AG09319 (cell line): Measurements from ENCODE around the gene KIRREL2.

Experiments used
- DNase-seq: peaks from one replicate; pipeline ENCODE4 v3.0.0-alpha.2; 2010; ENCODE audit warnings: low read depth; ENCODE audit errors: extremely low read depth
- TF ChIP-seq, protein P1 (sequence below): IDR thresholded peaks from 2 replicates; pipeline ENCODE4 v1.5.1; 2011; ENCODE audit warnings: low read depth, mild to moderate bottlenecking, inconsistent platforms, low read length, moderate library complexity

Gene KIRREL2

GRCh38 chr19:35816846-35817245 lies 39.9 kb upstream of the KIRREL2 start:
- TF ChIP-seq, protein P1, sequence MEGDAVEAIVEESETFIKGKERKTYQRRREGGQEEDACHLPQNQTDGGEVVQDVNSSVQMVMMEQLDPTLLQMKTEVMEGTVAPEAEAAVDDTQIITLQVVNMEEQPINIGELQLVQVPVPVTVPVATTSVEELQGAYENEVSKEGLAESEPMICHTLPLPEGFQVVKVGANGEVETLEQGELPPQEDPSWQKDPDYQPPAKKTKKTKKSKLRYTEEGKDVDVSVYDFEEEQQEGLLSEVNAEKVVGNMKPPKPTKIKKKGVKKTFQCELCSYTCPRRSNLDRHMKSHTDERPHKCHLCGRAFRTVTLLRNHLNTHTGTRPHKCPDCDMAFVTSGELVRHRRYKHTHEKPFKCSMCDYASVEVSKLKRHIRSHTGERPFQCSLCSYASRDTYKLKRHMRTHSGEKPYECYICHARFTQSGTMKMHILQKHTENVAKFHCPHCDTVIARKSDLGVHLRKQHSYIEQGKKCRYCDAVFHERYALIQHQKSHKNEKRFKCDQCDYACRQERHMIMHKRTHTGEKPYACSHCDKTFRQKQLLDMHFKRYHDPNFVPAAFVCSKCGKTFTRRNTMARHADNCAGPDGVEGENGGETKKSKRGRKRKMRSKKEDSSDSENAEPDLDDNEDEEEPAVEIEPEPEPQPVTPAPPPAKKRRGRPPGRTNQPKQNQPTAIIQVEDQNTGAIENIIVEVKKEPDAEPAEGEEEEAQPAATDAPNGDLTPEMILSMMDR: no peak
- DNase-seq: no peak

DNA sequence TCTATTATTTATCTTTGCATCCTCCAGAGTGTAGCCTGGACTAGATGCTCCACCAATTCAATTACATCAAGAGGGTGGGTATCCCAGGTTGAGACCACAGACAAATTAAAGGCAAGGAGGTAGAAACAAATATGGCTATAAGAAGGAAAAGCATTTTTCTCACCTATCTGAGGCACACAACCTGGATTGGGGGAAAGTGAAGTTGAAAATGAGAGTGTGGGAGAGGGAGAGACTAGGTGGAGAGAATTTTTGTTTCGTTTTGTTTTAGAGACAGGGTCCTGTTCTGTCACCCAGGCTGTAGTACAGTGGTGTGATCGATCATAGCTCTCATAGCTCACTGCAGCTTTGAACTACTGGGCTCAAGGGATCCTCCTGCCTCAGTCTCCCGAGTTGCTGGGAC lies 38.3 kb upstream of the KIRREL2 start:
- TF ChIP-seq, protein P1: no peak
- no peak for DNase-seq

DNA sequence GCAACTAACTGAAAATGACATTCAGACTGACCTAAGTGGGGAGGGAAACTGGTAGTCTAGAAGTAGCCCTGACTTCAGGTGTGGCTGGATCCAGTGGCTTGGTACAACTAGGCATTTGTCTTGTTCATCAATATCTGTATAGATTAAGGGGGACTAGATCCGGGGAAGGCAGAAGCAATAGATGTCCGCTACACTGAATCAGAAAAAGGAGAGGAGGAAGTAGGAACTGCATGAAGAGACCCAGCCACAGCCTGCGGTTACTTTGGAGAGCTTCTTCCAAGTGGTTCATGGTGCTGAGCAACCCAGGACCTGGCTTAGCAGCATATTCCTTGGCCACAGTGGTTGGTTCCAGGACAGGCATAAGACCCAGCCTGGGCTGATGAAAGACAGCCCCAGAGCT lies 34.1 kb upstream of the KIRREL2 start:
- DNase-seq: no peak
- TF ChIP-seq, protein P1: no peak

GRCh38 chr19:35824150-35824549 lies 32.6 kb upstream of the KIRREL2 start:
- DNase-seq: no peak
- TF ChIP-seq, protein P1: no peak

DNA sequence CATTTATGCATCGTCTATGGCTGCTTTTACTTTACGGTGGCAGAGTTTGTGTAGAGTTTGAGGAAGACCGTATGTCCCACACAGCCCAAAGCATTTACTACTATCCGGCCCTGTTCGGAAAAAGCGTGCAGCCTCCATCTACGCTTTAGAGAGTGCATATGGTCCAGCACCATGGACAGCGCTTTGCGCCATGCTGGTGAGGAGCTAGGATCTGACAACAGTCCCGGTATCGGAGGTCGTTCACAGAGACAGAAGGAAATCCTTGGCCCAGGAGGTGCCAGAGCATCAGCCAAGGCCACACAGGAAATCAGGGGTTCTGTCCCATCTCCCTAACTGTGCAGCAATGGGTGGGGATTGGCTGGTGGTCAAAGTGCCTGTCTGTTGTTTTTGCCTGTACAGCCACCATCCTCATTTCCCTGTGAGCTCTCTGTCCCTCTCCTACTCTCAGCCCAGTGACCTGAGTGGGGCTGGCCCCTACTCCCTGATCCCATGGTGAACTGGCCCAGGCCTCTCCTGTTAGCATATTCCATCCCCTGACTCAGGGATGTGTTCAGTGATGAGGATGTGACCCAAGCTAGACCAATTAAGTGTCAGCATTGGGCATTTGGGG lies 27.9 kb upstream of the KIRREL2 start:
- no peak for DNase-seq
- TF ChIP-seq, protein P1: no peak

DNA sequence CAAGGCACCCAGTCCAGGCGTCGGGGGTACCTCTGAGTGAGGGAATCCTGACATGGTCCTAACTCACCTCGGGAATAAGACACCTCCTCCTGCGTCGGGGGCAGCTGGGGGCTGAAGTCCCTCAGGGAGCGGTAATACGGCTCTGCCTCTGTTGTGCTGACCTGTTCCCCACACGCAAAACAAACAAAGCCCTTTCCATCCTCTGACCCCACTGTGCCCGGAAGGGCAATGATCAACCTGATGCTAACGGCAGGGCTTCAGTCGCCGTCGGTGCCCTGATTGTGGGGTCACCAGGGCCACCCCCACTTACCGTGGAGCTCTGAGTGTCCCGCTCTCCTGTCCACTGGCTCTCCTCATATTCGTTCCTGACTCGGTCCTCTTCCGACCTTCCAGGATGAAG lies 25.7 kb upstream of the KIRREL2 start:
- TF ChIP-seq, protein P1: no peak

GRCh38 chr19:35832054-35832453 lies 24.7 kb upstream of the KIRREL2 start:
- TF ChIP-seq, protein P1: no peak
- no peak for DNase-seq

More for the DNA sequence above, 25.7 kb upstream of the KIRREL2 start:
- DNase-seq: no peak
